ENCODE results near the gene TRMT112.

The TRMT112 gene

DNA sequence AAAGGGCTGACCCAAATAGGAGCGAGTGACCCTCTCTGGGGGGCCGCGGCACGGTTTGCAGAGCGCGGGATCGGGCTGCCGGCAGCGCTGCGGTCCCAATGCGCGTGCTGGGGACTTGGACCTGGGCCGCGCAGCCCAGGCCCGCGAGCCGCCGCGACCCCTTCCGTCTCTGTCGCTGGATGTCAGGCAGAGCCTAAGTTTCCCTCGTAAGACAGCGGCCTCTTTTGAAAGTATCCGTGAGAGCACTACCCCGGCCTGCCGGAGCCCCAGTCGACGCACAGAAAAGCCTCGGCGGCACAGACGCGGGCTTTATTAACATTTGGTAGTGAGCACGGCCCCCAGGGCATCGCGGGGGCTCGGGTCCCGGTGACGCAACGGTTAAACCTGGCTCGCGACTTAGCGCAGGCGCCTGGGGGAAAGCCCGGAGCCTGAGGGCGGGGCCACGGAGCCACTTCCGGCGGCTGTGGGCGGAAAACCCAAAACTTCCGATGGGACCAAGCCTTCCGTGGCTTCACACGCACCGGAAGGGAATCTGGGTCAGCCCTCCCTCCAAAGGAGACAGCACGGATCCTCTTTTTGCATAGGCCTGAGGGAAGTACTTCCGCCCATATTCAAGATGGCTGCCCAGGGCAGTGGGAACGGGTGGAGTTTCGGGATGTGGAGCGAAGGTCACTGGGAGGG, 47.7 kb downstream of the TRMT112 start:
- Histone ChIP-seq H3K36me3 (ENCODE audit: control insufficient read depth, insufficient read depth, low read length) (peaks cover 10% of the 10 kb centered on the region), H3K4me3 (ENCODE audit: low read length) (peak overlapping the region; percentile 97), H3K27ac (ENCODE audit: low read depth, low read length) (peak overlapping the region; percentile 96), H3K27me3 (ENCODE audit: control insufficient read depth, insufficient read depth, low read length) (peaks cover 2% of the 10 kb centered on the region), H3K4me1 (ENCODE audit: control insufficient read depth, insufficient read depth, low read length) (peaks cover 13% of the 10 kb centered on the region), H3K9ac (ENCODE audit: low read length) (peak overlapping the region; percentile 84)

- peak overlapping the region; percentile 83 for H3K4me3 ChIP-seq (ENCODE audit: low read length)
- H3K27me3 ChIP-seq (ENCODE audit: control insufficient read depth, insufficient read depth, low read length): peaks cover 2% of the 10 kb centered on the region
- H3K36me3 ChIP-seq (ENCODE audit: control insufficient read depth, insufficient read depth, low read length): peaks cover 15% of the 10 kb centered on the region
- H3K27ac ChIP-seq (ENCODE audit: low read depth, low read length): peak overlapping the region; percentile 96
- peak overlapping the region; percentile 16 for H3K9ac ChIP-seq (ENCODE audit: low read length)
- H3K4me1 ChIP-seq (ENCODE audit: control insufficient read depth, insufficient read depth, low read length): peaks cover 13% of the 10 kb centered on the region
Observed at GRCh38 chr11:64268893-64269539, 48.3 kb downstream of the TRMT112 start.

DNA sequence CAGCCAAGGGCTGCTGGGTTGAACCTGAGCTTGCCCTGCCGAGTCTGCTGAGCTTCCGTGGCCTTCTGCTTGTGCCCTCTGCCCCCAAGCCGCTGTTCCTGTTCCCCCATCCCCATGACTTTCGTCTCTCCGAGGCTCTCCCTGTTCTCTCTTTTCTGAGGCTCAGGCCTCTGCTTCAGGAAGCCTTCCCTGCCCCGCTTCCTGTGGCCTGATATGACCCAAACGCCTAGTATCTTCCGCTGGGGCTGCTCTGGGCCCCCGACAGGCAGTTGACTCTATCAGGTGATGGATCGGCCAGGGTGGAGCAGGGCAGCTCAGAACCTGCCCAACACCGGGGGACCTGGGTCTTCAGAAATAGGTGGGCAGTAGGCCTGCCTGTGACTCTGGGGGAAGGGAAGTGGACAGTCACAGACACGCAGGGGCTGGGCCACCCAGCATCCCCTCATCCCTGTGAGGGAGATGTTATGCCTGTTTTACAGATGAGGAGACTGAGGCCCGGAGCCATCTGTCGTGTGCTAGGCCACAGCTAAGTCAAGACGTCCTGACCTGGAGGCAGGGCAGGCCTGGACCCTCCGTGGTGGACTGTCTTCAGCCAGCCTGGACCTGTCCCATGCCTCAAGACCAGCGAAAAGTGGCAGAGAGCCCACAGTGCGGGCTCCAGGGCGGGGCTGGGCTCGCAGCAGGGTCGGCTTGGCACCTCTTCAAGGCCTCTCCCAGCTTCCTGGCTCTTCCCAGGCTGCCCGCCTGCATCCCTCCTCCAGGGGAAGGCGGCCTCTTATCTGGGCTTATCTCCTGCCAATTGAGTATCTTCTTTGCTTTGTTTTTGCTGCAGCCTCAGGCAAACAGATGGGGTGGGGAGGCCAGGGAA, 49.1 kb downstream of the TRMT112 start:
- peaks cover 17% of the 10 kb centered on the region for H3K36me3 ChIP-seq (ENCODE audit: control insufficient read depth, insufficient read depth, low read length)
- peak overlapping the region; percentile 96 for H3K27ac ChIP-seq (ENCODE audit: low read depth, low read length)
- H3K9ac ChIP-seq (ENCODE audit: low read length): peak overlapping the region; percentile 50
- peak overlapping the region; percentile 83 for H3K4me3 ChIP-seq (ENCODE audit: low read length)
- peaks cover 13% of the 10 kb centered on the region for H3K4me1 ChIP-seq (ENCODE audit: control insufficient read depth, insufficient read depth, low read length)
- H3K27me3 ChIP-seq (ENCODE audit: control insufficient read depth, insufficient read depth, low read length): peaks cover 2% of the 10 kb centered on the region

DNA sequence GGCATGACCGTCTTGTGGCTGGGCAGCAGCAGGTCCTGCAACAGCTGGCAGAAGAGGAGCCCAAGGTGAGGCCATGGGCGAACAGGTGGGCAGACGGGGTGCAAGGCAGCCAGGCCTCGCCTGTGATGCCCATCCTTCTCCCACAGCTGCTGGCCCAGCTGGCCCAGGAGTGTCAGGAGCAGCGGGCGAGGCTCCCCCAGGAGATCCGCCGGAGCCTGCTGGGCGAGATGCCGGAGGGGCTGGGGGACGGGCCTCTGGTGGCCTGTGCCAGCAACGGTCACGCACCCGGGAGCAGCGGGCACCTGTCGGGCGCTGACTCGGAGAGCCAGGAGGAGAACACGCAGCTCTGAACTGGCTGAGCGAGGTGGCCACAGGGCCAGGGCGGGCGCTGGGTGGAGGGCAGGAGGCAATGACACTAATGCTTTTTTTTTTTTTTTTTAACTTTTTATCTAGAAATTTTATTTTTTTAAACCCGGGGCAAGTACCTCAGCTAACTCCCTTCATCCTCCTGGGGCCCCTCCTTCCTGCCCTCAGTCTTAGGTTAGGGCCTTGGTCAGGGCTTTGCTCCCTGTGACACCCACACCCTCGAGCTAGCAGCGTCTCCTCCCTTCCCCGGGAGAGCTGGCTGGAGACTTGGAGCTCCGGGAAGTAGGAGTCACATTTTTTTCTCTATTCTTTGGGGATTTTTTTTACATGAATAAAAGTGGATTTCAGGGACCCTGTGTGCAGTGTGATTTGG, 50.0 kb downstream of the TRMT112 start:
- peaks cover 13% of the 10 kb centered on the region for H3K4me1 ChIP-seq (ENCODE audit: control insufficient read depth, insufficient read depth, low read length)
- H3K36me3 ChIP-seq (ENCODE audit: control insufficient read depth, insufficient read depth, low read length): peaks cover 22% of the 10 kb centered on the region
- no peak overlapping the region for H3K4me3 ChIP-seq (ENCODE audit: low read length)
- H3K27me3 ChIP-seq (ENCODE audit: control insufficient read depth, insufficient read depth, low read length): peaks cover 2% of the 10 kb centered on the region
- peak overlapping the region; percentile 14 for H3K27ac ChIP-seq (ENCODE audit: low read depth, low read length)
- no peak overlapping the region for H3K9ac ChIP-seq (ENCODE audit: low read length)

Data from rectal smooth muscle tissue (tissue), 1 donor.